Body of pancreas (tissue), 4 donors: Measurements from ENCODE around the gene PPFIBP2.

Experiments
- POLR2A ChIP-seq, 3 donors: fragments of 450-650 bp; IDR thresholded peaks; one replicate each; pipeline ENCODE4 v1.6.1; 2016; ENCODE audit warnings: antibody characterized with exemption in 3 of 3, mild to moderate bottlenecking in 2 of 3
- TF ChIP-seq, protein P1 (sequence below), 7 experiments: fragments of 450-650 bp in 4 of 7; fragments of 200-600 bp in 3 of 7; sonication (generic) in 3 of 7; IDR thresholded peaks; one replicate each; pipeline ENCODE4 v1.5.1; 2016 to 2019; ENCODE audit warnings: antibody characterized with exemption in 7 of 7

DNA sequence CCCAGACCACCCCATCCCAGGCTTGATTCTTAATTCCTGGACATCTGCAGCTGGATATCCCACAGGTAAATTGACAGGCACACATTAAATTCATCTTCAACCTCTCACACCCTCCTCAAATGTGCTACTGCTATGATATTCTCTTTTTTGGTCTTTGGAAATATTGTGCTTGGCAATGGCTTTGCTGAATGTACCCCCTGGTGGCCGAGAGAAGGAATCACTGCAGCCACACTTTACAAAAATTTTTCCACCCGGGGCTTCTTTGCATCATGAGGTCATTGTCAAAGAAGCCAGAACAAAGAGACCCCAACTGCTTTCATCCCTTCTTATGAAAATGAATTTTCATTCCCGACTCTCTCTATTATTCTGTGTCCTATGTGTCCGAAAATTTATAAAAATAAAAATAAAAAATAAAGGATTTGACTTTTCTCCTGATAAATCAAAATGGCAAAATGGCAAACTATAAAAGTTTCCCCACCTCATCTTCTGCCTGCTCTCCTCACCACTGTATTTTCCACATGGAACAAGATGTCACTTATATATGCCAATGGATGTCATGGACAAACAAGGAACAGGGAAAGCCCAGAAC, 174.5 kb downstream of the PPFIBP2 start:
- TF ChIP-seq, protein P1, sequence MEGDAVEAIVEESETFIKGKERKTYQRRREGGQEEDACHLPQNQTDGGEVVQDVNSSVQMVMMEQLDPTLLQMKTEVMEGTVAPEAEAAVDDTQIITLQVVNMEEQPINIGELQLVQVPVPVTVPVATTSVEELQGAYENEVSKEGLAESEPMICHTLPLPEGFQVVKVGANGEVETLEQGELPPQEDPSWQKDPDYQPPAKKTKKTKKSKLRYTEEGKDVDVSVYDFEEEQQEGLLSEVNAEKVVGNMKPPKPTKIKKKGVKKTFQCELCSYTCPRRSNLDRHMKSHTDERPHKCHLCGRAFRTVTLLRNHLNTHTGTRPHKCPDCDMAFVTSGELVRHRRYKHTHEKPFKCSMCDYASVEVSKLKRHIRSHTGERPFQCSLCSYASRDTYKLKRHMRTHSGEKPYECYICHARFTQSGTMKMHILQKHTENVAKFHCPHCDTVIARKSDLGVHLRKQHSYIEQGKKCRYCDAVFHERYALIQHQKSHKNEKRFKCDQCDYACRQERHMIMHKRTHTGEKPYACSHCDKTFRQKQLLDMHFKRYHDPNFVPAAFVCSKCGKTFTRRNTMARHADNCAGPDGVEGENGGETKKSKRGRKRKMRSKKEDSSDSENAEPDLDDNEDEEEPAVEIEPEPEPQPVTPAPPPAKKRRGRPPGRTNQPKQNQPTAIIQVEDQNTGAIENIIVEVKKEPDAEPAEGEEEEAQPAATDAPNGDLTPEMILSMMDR (IDR thresholded peaks at IDR 0.05) = peak; percentile 59 to 73 (median 66)
- no peak for TF ChIP-seq POLR2A (IDR thresholded peaks at IDR 0.05)
